H1 (cell line): ENCODE measurements around the gene RHBDD1. TPM values are rescaled to one million over a fixed set of nuclear protein-coding genes. Genes with fewer than 3 reads are reported as not detected.

Experiments used
- CTCF ChIA-PET: fragments of 300-600 bp; sonication (Branson Sonifier 250); formaldehyde crosslinking; loops from one replicate; lab custom pipeline; 2021; ENCODE audit not compliant: partially characterized antibody; lab: Charles Lee
- POLR2A ChIA-PET: fragments of 300-600 bp; sonication (Branson Sonifier 250); formaldehyde crosslinking; loops from one replicate; lab custom pipeline; 2021; ENCODE audit warnings: inconsistent platforms; ENCODE audit not compliant: partially characterized antibody; lab: Charles Lee
- DNase-seq, 2 experiments: peaks; one replicate each; pipeline versions ENCODE4 v3.0.0 to v3.0.0-alpha.2; 2010 to 2022; ENCODE audit warnings: low spot score in 2 of 2, low read depth in 1 of 2, mixed read lengths in 1 of 2
- FAIRE-seq: peaks from 2 replicates; lab custom pipeline; 2011; peaks lifted over from hg19 to GRCh38; lab: Jason Lieb, UNC
- H2AFZ ChIP-seq: 2 replicates; pipeline ENCODE4 v1.8.1; 2012; ENCODE audit warnings: low read length, inconsistent platforms
- H2AK5ac ChIP-seq: 2 replicates; pipeline ENCODE4 v1.6.1; 2013; ENCODE audit warnings: low read depth, low read length
- H2BK120ac ChIP-seq: replicated peaks from 2 replicates; pipeline ENCODE3; 2013; ENCODE audit warnings: low read depth, low read length, inconsistent platforms
- H2BK12ac ChIP-seq: 2 replicates; pipeline ENCODE4 v1.6.1; 2013; ENCODE audit warnings: low read depth, low read length
- H2BK15ac ChIP-seq: 2 replicates; pipeline ENCODE4 v1.6.1; 2013; ENCODE audit warnings: low read length
- H2BK20ac ChIP-seq: 2 replicates; pipeline ENCODE4 v1.6.1; 2013; ENCODE audit warnings: low read length
- H2BK5ac ChIP-seq: 2 replicates; pipeline ENCODE4 v1.6.1; 2013; ENCODE audit warnings: low read depth, low read length
- H3K14ac ChIP-seq: 2 replicates; pipeline ENCODE4 v1.6.1; 2013; ENCODE audit warnings: inconsistent platforms; ENCODE audit not compliant: insufficient read length
- H3K18ac ChIP-seq: 2 replicates; pipeline ENCODE4 v1.6.1; 2013; ENCODE audit warnings: low read length; ENCODE audit errors: extremely low read depth
- H3K23ac ChIP-seq: 2 replicates; pipeline ENCODE4 v1.6.1; 2013; ENCODE audit warnings: inconsistent platforms; ENCODE audit not compliant: insufficient read length
- H3K23me2 ChIP-seq: 2 replicates; pipeline ENCODE4 v1.6.1; 2013; ENCODE audit warnings: low read depth, low read length
- H3K27ac ChIP-seq: 2 replicates; pipeline ENCODE4 v1.6.1; 2011; ENCODE audit warnings: low read depth, low read length, inconsistent platforms
- H3K27me3 ChIP-seq, 4 experiments: replicated peaks in 1 of 4; 1 replicate in 1 of 4; 2 replicates in 3 of 4; pipeline versions ENCODE4 v1.6.1 to v1.8.1; 2011 to 2013; ENCODE audit warnings: low read length in 3 of 4, mild to moderate bottlenecking in 3 of 4, inconsistent platforms in 2 of 4, mixed read lengths in 2 of 4, moderate library complexity in 1 of 4; ENCODE audit not compliant: control insufficient read depth in 3 of 4, insufficient read depth in 3 of 4; ENCODE audit errors: extremely low read depth in 1 of 4
- H3K36me3 ChIP-seq, 4 experiments: 2 replicates each; pipeline versions ENCODE4 v1.6.1 to v1.8.1; 2011 to 2013; ENCODE audit warnings: mild to moderate bottlenecking in 4 of 4, low read length in 3 of 4, moderate library complexity in 2 of 4, control low read depth in 1 of 4, inconsistent platforms in 1 of 4; ENCODE audit not compliant: insufficient read depth in 4 of 4, control insufficient read depth in 2 of 4
- H3K4ac ChIP-seq: replicated peaks from 2 replicates; pipeline ENCODE3; 2013; ENCODE audit warnings: low read length, low read depth, mixed read lengths, inconsistent platforms; ENCODE audit not compliant: insufficient read length
- H3K4me1 ChIP-seq, 4 experiments: replicated peaks in 1 of 4; 1 replicate in 1 of 4; 2 replicates in 3 of 4; pipeline versions ENCODE4 v1.6.1 to v1.8.1; 2011 to 2013; ENCODE audit warnings: low read length in 3 of 4, inconsistent platforms in 2 of 4, mixed read lengths in 1 of 4; ENCODE audit not compliant: insufficient read depth in 4 of 4, control insufficient read depth in 3 of 4
- H3K4me2 ChIP-seq, 2 experiments: 2 replicates each; pipeline versions ENCODE4 v1.6.1 to v1.8.1; 2011 to 2013; ENCODE audit warnings: low read depth in 2 of 2, low read length in 2 of 2, control low read depth in 1 of 2, inconsistent platforms in 1 of 2, mild to moderate bottlenecking in 1 of 2; ENCODE audit not compliant: insufficient read depth in 1 of 2
- H3K4me3 ChIP-seq, 4 experiments: fragments of 200-600, 300-600 bp in 1 of 4; sonication (generic), shearing (Covaris generic), sonication (Bioruptor Twin) in 1 of 4; 2 replicates each; pipeline versions ENCODE4 v1.5.1 to v1.8.1; 2011 to 2016; ENCODE audit warnings: low read length in 4 of 4, low read depth in 3 of 4, control low read depth in 2 of 4, inconsistent platforms in 2 of 4, mild to moderate bottlenecking in 2 of 4, mixed read lengths in 1 of 4, moderate library complexity in 1 of 4; ENCODE audit not compliant: insufficient read depth in 2 of 4; ENCODE audit errors: extremely low read depth in 1 of 4
- H3K56ac ChIP-seq: replicated peaks from 2 replicates; pipeline ENCODE3; 2013; ENCODE audit warnings: low read depth, mild to moderate bottlenecking, mixed read lengths, low read length, inconsistent platforms; ENCODE audit not compliant: insufficient read length
- H3K79me1 ChIP-seq: 2 replicates; pipeline ENCODE4 v1.6.1; 2013; ENCODE audit warnings: low read depth, low read length, control low read depth
- H3K79me2 ChIP-seq, 2 experiments: 2 replicates each; pipeline versions ENCODE4 v1.6.1 to v1.8.1; 2012 to 2013; ENCODE audit warnings: low read length in 2 of 2, mild to moderate bottlenecking in 2 of 2, inconsistent platforms in 1 of 2; ENCODE audit not compliant: insufficient read depth in 2 of 2, control insufficient read depth in 1 of 2
- H3K9ac ChIP-seq, 4 experiments: replicated peaks in 1 of 4; 1 replicate in 1 of 4; 2 replicates in 3 of 4; pipeline versions ENCODE4 v1.6.1 to v1.8.1; 2011 to 2013; ENCODE audit warnings: low read depth in 3 of 4, low read length in 3 of 4, control low read depth in 2 of 4, mild to moderate bottlenecking in 2 of 4, moderate library complexity in 2 of 4, inconsistent platforms in 1 of 4; ENCODE audit errors: extremely low read depth in 1 of 4
- H3K9me3 ChIP-seq, 2 experiments: 2 replicates each; pipeline versions ENCODE4 v1.6.1 to v1.8.1; 2012 to 2013; ENCODE audit warnings: mild to moderate bottlenecking in 2 of 2, moderate library complexity in 2 of 2, control low read depth in 1 of 2, inconsistent platforms in 1 of 2, low read depth in 1 of 2, low read length in 1 of 2, mixed read lengths in 1 of 2; ENCODE audit not compliant: insufficient read depth in 2 of 2
- H4K20me1 ChIP-seq, 2 experiments: replicated peaks in 1 of 2; 2 replicates each; pipeline versions ENCODE3 to v1.8.1; 2011 to 2013; ENCODE audit warnings: inconsistent platforms in 2 of 2, low read length in 2 of 2, mild to moderate bottlenecking in 1 of 2; ENCODE audit not compliant: insufficient read depth in 2 of 2, control insufficient read depth in 1 of 2
- H4K5ac ChIP-seq: 2 replicates; pipeline ENCODE4 v1.6.1; 2013; ENCODE audit warnings: low read length, low read depth, mixed read lengths, inconsistent platforms; ENCODE audit not compliant: insufficient read length
- H4K8ac ChIP-seq: 2 replicates; pipeline ENCODE4 v1.8.0; 2013; ENCODE audit warnings: mild to moderate bottlenecking, moderate library complexity, low read length, inconsistent platforms; ENCODE audit not compliant: insufficient read depth; ENCODE audit errors: extremely low read depth
- H4K91ac ChIP-seq: replicated peaks from 2 replicates; pipeline ENCODE3; 2013; ENCODE audit warnings: low read length, mixed read lengths, inconsistent platforms; ENCODE audit not compliant: insufficient read length
- CBX5 ChIP-seq: fragments of 300-800, 300-1000 bp; sonication (generic); IDR thresholded peaks from 2 replicates; pipeline ENCODE4 v1.7.1; 2016; ENCODE audit warnings: antibody characterized with exemption, low read length, low read depth
- CBX8 ChIP-seq: fragments of 300-800, 300-1000 bp; sonication (generic); IDR thresholded peaks from 2 replicates; pipeline ENCODE4 v1.7.1; 2016; ENCODE audit warnings: low read depth, low read length, borderline replicate concordance
- CTCF ChIP-seq, 3 experiments: IDR thresholded peaks; 1 replicate in 2 of 3; 2 replicates in 1 of 3; pipeline versions ENCODE4 v1.5.1 to v1.6.1; 2011; ENCODE audit warnings: low read length in 3 of 3, mild to moderate bottlenecking in 3 of 3, inconsistent platforms in 2 of 3, low read depth in 1 of 3, moderate library complexity in 1 of 3; ENCODE audit not compliant: insufficient read depth in 1 of 3; ENCODE audit errors: control extremely low read depth in 1 of 3
- HDAC6 ChIP-seq: IDR thresholded peaks from one replicate; pipeline ENCODE4 v1.7.1; 2012; ENCODE audit warnings: low read depth, mild to moderate bottlenecking, inconsistent platforms, low read length, moderate library complexity
- RBBP5 ChIP-seq: IDR thresholded peaks from 2 replicates; pipeline ENCODE4 v1.7.1; 2012; ENCODE audit warnings: low read depth, mild to moderate bottlenecking, inconsistent platforms, low read length, moderate library complexity, borderline replicate concordance
- RFX5 ChIP-seq: IDR thresholded peaks from 2 replicates; pipeline ENCODE4 v1.6.1; 2011; ENCODE audit warnings: low read depth, low read length, improper control_type of control experiment, borderline replicate concordance
- SP4 ChIP-seq: IDR thresholded peaks from 2 replicates; pipeline ENCODE4 v1.6.1; 2012; ENCODE audit warnings: low read length, inconsistent platforms
- WGBS, 2 experiments: shearing (Covaris generic) in 1 of 2; methylation state at CpG; one replicate each; pipeline versions ENCODE4 v1.1.6 to v1.1.7; 2013 to 2015; ENCODE audit warnings: low lambda C conversion rate in 2 of 2, mixed read lengths in 2 of 2, inconsistent platforms in 1 of 2, low coverage in 1 of 2, missing lambda C conversion rate in 1 of 2; ENCODE audit not compliant: insufficient replicate concordance in 2 of 2, insufficient coverage in 1 of 2, insufficient read length in 1 of 2; ENCODE audit errors: extremely low coverage in 1 of 2, missing lambda C conversion rate in 1 of 2; 5-methylcytosine and 5-hydroxymethylcytosine counted together
- polyA plus RNA-seq, 7 experiments: library from polyadenylated mRNA; depleted of rRNA in 3 of 7; stranded (reverse) in 5 of 7; unstranded in 2 of 7; fragments of >200 nt in 5 of 7; fragments of 200-250 nt in 2 of 7; gene quantifications; 1 replicate in 5 of 7; 2 replicates in 1 of 7; 4 replicates in 1 of 7; pipeline versions ENCODE4 v1.2.1 to v1.2.3, GENCODE V29; 2011 to 2013; ENCODE audit warnings: missing spikeins in 2 of 7, mixed read lengths in 2 of 7
- total RNA-seq: library from RNA; stranded (reverse); fragmentation: NEBNext Ultra II Directional; extraction: Animal tissue kit (Norgen Biotek cat#: 25700); gene quantifications from 2 replicates; pipeline ENCODE4 v1.2.1, GENCODE V29; 2021
- TF ChIP-seq, protein P1 (sequence below): IDR thresholded peaks from 2 replicates; pipeline ENCODE4 v1.6.1; 2012; ENCODE audit warnings: inconsistent platforms

RHBDD1 gene
- total and polyA plus RNA-seq, 2 of the 8 experiments (the other 6 are each of a cell fraction or from before 2014, with no cell fraction given), result 10.5 to 23.1 TPM

DNA sequence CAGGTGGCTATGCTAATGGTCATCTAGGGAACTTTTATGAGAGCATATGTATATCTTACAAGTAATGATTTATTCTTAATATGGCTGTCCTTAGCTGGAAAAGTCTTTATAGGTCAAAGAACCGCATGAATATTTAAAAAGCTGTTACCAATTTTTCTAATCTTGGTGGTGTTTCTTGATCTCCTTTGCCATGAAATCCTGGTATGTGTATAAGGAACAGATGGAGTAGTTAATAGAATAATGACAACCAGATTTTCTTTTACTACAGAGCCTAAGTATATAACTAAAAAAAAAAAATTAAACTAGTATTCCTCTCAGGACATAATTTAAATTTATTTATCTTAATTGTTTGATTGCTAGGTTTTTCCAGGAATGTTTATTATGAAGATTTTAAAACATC, 74.5 kb downstream of the RHBDD1 start:
- 65% methylated on average over 1 of the region's 1 CpG; no CpG with 5 or more reads in 1 of the 2 experiments for WGBS, 2 experiments
- Histone ChIP-seq H2AK5ac (no peak overlapping the region), H3K18ac (no peak overlapping the region), H4K8ac (no peak overlapping the region), H3K23me2 (no peaks in the 10 kb centered on the region), H2BK5ac (no peak overlapping the region), H3K4me1 (no peaks in the 10 kb centered on the region), H3K9me3 (no peaks in the 10 kb centered on the region), H2BK120ac (no peak overlapping the region), H3K79me1 (no peaks in the 10 kb centered on the region), H2BK20ac (no peak overlapping the region), H3K27ac (no peak overlapping the region), H4K20me1 (peaks cover 0 to under 1% of the 10 kb centered on the region in 2 experiments), H3K14ac (no peak overlapping the region), H4K5ac (no peak overlapping the region), H2BK12ac (no peak overlapping the region), H3K79me2 (no peaks in the 10 kb centered on the region), H3K4me2 (no peak overlapping the region), H2AFZ (no peak overlapping the region), H3K27me3 (no peaks in the 10 kb centered on the region), H3K9ac (no peak overlapping the region), H3K4ac (no peak overlapping the region), H3K56ac (no peak overlapping the region), H3K4me3 (no peak overlapping the region), H4K91ac (no peak overlapping the region), H2BK15ac (no peak overlapping the region), H3K23ac (no peak overlapping the region), H3K36me3 (no peaks in the 10 kb centered on the region)
- ChIA-PET POLR2A (no interaction called here), CTCF (interaction anchor here (1.1 to 1.7 kb wide), 2 partner anchors 11 to 45 kb away, joined by 4 to 5 read pairs; no protein-coding TSS in a partner anchor)
- no peak for DNase-seq
- TF ChIP-seq, protein P1, sequence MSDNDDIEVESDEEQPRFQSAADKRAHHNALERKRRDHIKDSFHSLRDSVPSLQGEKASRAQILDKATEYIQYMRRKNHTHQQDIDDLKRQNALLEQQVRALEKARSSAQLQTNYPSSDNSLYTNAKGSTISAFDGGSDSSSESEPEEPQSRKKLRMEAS, result no peak
- TF ChIP-seq HDAC6 (no peak), RFX5 (no peak), CBX5 (no peak), CBX8 (no peak), SP4 (no peak), RBBP5 (no peak), CTCF (IDR thresholded peaks at IDR 0.05; ENCODE audit: control extremely low read depth in 1 of 3, insufficient read depth in 1 of 3, low read depth in 1 of 3, low read length in 3 of 3) (no peak)
- no peak for FAIRE-seq
